Left lung (tissue), 10 donors: ENCODE measurements around the gene CSRNP3. TPM values are rescaled to one million over a fixed set of nuclear protein-coding genes. Genes with fewer than 3 reads are reported as not detected.

Experiments used
- ATAC-seq: fragments of 200-7000 bp; cut with Tn5 transposase; one replicate; pipeline ENCODE4 v1.9.1; 2020; ENCODE audit warnings: moderate library complexity
- DNase-seq, 4 donors: peaks; one replicate each; pipeline ENCODE4 v3.0.0-alpha.2; 2013 to 2020
- H3K27ac ChIP-seq, 2 donors: fragments of 200-600 bp; sonication (generic) in 1 of 2; one replicate each; pipeline versions ENCODE4 v1.5.0 to v1.8.0; 2020 to 2021
- H3K27me3 ChIP-seq, 2 donors: fragments of 200-600 bp; sonication (generic) in 1 of 2; one replicate each; pipeline versions ENCODE4 v1.5.0 to v1.8.0; 2020 to 2021
- H3K36me3 ChIP-seq, 2 donors: fragments of 200-600 bp; sonication (generic) in 1 of 2; one replicate each; pipeline versions ENCODE4 v1.5.0 to v1.8.0; 2020 to 2021
- H3K4me1 ChIP-seq, 2 donors: fragments of 200-600 bp; one replicate each; pipeline ENCODE4 v1.8.0; 2021
- H3K4me3 ChIP-seq, 2 donors: fragments of 200-600 bp; sonication (generic) in 1 of 2; one replicate each; pipeline versions ENCODE4 v1.5.0 to v1.8.0; 2020 to 2021; ENCODE audit warnings: mild to moderate bottlenecking in 1 of 2
- H3K9me3 ChIP-seq, 2 donors: fragments of 200-600 bp; sonication (generic) in 1 of 2; one replicate each; pipeline versions ENCODE4 v1.5.0 to v1.8.0; 2020 to 2021
- intact Hi-C, 2 donors: fragments of 100-400 bp; cut with DNase I; formaldehyde crosslinking; loops; one replicate each; pipeline versions ENCODE4 v1.11.2 to v1.14.2; 2022
- polyA plus RNA-seq, 6 donors: library from polyadenylated mRNA; unstranded; fragments of 120-200 nt; gene quantifications; one replicate each; pipeline ENCODE4 v1.2.1, GENCODE V29; 2013; ENCODE audit not compliant: insufficient read length in 6 of 6
- total RNA-seq, 2 donors: library from RNA; stranded (reverse); fragmentation: NEBNext Ultra II Directional; extraction: Animal tissue kit (Norgen Biotek cat#: 25700); gene quantifications; one replicate each; pipeline ENCODE4 v1.2.1, GENCODE V29; 2021
- TF ChIP-seq, protein P1 (sequence below), 2 donors: fragments of 200-600 bp; sonication (generic) in 1 of 2; IDR thresholded peaks; one replicate each; pipeline versions ENCODE4 v1.5.0 to v1.8.0; 2021; ENCODE audit warnings: antibody characterized with exemption in 2 of 2
- donor health status: DM: no; HTN: yes; CAD: no.
- donor health status: DM: no; HTN: no; CAD: no.

Gene CSRNP3
- total and polyA plus RNA-seq, 8 donors: 1.5 to 11.4 (median 8.3) TPM

DNA sequence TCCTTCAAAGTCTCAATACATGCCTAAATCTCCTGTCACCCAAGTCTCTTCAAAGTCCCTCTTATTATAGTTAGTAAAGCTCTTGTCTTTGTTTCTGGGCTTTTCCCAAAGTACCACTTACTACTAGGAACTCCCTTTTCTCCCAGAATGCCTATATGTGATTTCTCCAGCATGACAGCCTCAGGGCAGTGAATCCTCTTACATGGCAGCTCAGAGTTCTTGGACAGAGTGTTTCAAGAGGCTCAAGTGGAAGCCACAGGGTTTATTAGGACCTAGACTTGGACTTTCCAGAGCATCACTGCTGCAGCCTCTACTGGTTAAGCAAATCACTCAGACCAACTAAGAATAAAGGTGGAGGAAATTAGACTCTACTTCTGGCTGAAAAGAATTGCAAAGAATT, 98.9 kb downstream of the CSRNP3 start:
- intact Hi-C loops: no loop called here
- H3K9me3 ChIP-seq: no peaks in the 10 kb centered on the region
- no peaks in the 10 kb centered on the region for H3K36me3 ChIP-seq
- H3K4me1 ChIP-seq: no peaks in the 10 kb centered on the region
- no peaks in the 10 kb centered on the region for H3K27me3 ChIP-seq
- ATAC-seq (no peak), DNase-seq (no peak)
- no peak overlapping the region for H3K27ac ChIP-seq
- no peak overlapping the region for H3K4me3 ChIP-seq
- TF ChIP-seq, protein P1, sequence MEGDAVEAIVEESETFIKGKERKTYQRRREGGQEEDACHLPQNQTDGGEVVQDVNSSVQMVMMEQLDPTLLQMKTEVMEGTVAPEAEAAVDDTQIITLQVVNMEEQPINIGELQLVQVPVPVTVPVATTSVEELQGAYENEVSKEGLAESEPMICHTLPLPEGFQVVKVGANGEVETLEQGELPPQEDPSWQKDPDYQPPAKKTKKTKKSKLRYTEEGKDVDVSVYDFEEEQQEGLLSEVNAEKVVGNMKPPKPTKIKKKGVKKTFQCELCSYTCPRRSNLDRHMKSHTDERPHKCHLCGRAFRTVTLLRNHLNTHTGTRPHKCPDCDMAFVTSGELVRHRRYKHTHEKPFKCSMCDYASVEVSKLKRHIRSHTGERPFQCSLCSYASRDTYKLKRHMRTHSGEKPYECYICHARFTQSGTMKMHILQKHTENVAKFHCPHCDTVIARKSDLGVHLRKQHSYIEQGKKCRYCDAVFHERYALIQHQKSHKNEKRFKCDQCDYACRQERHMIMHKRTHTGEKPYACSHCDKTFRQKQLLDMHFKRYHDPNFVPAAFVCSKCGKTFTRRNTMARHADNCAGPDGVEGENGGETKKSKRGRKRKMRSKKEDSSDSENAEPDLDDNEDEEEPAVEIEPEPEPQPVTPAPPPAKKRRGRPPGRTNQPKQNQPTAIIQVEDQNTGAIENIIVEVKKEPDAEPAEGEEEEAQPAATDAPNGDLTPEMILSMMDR (IDR thresholded peaks at IDR 0.05): no peak

DNA sequence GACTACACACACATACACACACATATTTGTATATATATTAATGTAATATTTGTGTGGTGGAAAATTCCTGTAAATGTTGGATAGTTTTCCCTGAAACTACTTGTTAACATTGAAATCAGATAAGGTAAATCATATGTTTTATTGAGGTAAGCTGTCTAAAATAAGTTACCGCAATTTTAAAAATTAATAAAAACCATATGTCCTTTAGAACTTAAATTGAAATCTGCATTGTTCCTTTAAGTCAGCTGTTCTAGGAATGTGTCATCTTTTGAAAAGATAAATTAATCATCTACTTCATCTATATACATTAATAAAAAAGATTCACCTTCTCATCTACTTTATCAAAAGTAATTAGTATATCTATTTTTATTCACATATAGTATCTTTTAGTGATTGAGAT, 102.0 kb downstream of the CSRNP3 start:
- no peak for ATAC-seq
- DNase-seq: no peak
- Histone ChIP-seq H3K4me1 (no peaks in the 10 kb centered on the region), H3K4me3 (no peak overlapping the region), H3K9me3 (no peaks in the 10 kb centered on the region), H3K27me3 (no peaks in the 10 kb centered on the region), H3K36me3 (no peaks in the 10 kb centered on the region), H3K27ac (no peak overlapping the region)
- TF ChIP-seq, protein P1 (IDR thresholded peaks at IDR 0.05): no peak
- intact Hi-C loops: no loop called here

DNA sequence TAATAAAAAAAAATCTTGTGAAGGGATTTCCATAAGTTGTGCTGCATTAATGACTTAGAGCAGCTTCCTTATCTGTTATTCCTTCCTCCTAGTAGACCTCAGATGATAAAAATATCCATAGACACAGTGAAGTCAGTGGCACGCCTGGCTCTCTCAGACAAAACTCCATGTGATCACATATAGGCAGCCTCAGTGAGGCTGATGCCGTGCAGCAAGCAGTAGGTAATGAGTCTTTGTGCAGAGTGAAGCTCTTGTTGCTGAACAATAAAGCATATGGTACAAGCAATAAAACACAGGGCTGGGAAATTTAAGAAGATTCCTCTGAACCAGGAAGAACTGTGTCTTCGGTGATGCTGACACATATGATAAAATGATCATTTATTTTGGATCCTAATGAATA, 102.7 kb downstream of the CSRNP3 start:
- ATAC-seq (no peak), DNase-seq (no peak)
- intact Hi-C loops: no loop called here
- Histone ChIP-seq H3K36me3 (no peaks in the 10 kb centered on the region), H3K27me3 (no peaks in the 10 kb centered on the region), H3K4me1 (no peaks in the 10 kb centered on the region), H3K27ac (no peak overlapping the region), H3K4me3 (no peak overlapping the region), H3K9me3 (no peaks in the 10 kb centered on the region)
- TF ChIP-seq, protein P1 (IDR thresholded peaks at IDR 0.05): no peak

DNA sequence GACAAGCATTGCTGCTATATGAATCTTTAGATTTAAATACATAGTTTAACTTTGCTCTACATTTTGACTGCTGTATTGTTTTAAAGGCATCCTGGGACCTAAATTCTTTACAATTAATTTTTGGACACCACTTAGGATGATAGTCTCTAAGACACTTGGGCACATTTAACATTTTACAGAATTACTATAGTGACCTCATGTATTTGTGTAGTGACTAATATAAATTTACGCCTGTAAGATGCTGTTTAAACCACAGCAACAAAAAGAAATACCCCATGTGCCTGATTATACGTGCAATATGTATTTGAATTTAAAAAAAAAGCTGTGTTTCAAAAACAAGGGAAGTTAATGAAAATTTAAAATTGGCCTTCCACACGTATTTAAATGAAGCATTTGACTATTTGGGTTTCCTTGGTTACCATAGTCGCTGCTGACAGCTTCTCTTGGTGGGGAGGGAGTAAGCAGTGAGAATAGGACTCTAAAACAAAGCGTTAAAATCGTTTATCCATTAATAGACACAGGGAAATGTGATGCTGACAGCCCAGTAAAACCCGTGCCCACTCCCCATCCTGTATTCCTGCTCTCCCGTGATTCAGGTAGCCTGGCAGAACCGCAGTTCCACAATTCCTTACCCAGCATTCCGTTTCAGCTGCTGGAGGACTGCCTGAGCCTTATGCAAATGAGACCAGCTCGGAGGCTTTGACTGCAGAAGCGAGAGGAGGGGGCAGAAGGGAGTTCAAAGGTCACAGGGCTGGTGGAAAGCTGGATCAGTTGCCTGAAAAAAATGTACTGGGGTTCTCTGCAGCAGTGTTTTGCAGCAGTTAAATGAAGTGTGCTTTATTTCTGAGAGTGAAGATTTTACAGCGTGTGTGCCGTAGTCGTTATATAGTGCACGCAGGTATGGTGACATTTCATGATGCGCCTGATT, 104.3 kb downstream of the CSRNP3 start:
- no peak overlapping the region for H3K27ac ChIP-seq
- intact Hi-C loops: no loop called here
- DNase-seq (peak; percentile 30 to 53 (median 42)), ATAC-seq (peak; percentile 98)
- no peaks in the 10 kb centered on the region for H3K4me1 ChIP-seq
- no peaks in the 10 kb centered on the region for H3K9me3 ChIP-seq
- TF ChIP-seq, protein P1 (IDR thresholded peaks at IDR 0.05): no peak
- no peaks in the 10 kb centered on the region for H3K27me3 ChIP-seq
- H3K36me3 ChIP-seq: no peaks in the 10 kb centered on the region
- H3K4me3 ChIP-seq: peak overlapping the region; percentile 8 to 20

DNA sequence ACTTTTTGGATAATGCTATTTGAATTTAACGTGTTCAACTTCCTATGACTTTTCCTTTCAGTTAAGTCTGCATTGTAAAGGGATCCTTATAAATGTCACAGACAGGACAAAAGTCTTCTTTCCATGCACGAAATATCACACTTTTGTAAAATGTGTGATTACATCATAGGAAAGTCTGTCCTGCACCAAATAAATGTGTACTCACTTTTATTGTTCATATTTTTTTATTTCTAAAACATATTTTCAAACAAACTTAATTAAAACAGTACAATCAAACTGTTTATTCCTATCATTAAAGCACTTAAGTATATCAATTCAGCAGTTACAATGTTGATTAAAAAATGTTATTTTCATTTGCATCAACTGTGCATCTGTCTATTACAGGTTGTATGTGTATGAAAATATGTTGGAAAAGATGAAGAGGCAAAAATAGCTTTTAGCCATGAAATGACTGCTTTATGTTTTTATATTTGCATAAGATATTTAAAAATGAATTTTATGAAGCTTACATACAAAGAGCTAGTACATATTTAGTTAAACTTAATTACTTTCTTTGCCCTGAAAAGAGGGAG, 105.6 kb downstream of the CSRNP3 start:
- H3K4me3 ChIP-seq: no peak overlapping the region
- H3K9me3 ChIP-seq: no peaks in the 10 kb centered on the region
- no peaks in the 10 kb centered on the region for H3K4me1 ChIP-seq
- H3K27ac ChIP-seq: no peak overlapping the region
- DNase-seq (no peak), ATAC-seq (no peak)
- TF ChIP-seq, protein P1 (IDR thresholded peaks at IDR 0.05): no peak
- H3K27me3 ChIP-seq: no peaks in the 10 kb centered on the region
- intact Hi-C loops: no loop called here
- H3K36me3 ChIP-seq: no peaks in the 10 kb centered on the region
